HG03097 (cell line): ENCODE data around the gene RUNX3.

Source experiments
- ATAC-seq: cut with Tn5 transposase; IDR thresholded peaks from one replicate; pipeline ENCODE4 v1.9.1; 2021; ENCODE audit not compliant: unreplicated experiment, low FRiP score

RUNX3 gene

DNA sequence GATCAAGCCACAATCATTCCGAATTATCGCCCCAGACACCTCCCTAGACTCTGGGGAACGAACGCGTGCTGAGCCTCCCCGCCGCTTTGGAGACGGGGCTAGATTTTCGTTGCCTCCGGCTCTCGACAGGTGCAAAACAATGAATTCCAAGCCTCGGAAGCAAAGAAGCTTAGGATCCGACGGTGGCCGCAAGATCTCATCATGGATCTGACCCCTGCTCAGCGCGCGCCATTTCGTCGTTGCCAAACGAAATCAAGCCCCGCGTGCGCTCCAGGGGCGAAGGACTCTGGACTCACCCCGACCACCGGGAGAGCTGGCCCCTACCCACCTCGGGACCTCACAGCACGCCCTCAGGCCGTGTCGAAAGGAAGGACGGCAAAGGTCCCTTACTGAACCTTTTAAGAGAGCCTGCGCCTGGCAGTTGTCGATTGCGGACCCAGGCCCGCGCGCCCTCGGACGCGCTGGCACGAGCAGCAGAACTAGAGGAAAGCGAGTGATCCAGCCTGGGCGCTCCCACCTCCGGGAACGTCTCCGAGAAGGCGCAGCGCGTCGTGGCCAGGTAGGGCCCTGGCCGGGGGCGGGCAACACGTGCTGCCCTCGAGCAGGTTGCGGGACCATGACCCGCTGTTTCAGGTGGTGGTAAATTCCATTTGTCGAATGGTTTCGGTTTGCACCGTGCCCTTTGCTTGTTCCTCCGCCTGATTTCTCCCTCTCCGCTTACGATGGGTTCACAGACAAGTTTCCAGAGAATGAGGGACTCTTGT lies 1.6 kb upstream of the RUNX3 start:
- ATAC-seq = no peak

- no peak for ATAC-seq
Measured at GRCh38 chr1:24931146-24931467, 1.0 kb upstream of the RUNX3 start.

GRCh38 chr1:24929398-24930259 lies 447 bp downstream of the RUNX3 start:
- ATAC-seq = peak; percentile 14

DNA sequence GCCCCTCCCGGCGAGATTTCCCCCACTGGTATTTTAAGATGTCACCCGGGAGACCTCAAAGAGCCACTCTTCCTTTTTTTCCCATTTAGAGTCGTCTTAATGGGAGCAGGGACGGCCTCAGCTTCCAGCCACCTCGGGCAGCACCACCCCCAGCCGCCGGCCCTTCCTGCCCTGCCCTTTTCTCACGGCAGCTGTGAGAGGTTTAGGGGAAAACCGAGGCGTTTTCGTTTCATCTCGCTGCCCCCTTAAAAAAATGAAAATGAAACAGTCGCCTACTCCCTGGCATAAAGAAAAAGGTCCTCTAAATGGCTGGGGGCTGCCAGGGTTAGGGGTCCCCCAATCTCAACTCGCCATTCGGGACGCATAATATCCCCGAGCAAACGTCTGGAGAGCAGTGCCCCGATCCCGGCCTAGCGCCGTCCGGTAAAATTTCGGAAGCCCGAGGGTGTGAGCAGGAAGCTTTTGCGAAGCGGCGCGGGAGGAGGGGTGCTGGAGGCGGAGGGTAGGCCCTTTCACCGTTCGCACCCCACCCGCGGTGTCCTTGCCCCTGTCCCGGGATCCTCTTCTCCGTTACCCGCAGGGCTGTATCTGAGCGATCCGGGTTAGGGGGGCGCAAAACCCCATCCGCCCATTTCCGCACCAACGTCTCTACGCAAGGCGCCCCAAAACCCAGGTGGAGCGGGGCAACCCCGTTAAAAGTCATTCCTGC lies 1.2 kb downstream of the RUNX3 start:
- no peak for ATAC-seq

- no peak for ATAC-seq
Measured at GRCh38 chr1:24927988-24928688, 1.9 kb downstream of the RUNX3 start.

DNA sequence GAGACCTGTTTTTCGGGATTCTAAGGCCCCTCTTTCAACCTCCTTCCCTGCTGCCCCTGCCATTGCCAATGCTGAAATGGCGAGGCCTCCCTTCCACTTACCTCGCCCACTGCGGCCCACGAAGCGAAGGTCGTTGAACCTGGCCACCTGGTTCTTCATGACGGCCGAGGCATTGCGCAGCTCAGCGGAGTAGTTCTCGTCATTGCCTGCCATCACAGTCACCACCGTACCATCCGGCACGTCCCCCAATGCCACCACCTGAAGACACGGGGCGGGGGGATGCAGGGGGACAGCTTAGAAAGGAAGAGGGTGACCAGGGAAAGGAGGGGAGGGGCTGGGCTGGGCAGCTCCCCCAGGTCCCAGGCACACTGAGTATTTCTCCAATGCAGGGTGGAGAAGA lies 2.6 kb downstream of the RUNX3 start:
- no peak for ATAC-seq

DNA sequence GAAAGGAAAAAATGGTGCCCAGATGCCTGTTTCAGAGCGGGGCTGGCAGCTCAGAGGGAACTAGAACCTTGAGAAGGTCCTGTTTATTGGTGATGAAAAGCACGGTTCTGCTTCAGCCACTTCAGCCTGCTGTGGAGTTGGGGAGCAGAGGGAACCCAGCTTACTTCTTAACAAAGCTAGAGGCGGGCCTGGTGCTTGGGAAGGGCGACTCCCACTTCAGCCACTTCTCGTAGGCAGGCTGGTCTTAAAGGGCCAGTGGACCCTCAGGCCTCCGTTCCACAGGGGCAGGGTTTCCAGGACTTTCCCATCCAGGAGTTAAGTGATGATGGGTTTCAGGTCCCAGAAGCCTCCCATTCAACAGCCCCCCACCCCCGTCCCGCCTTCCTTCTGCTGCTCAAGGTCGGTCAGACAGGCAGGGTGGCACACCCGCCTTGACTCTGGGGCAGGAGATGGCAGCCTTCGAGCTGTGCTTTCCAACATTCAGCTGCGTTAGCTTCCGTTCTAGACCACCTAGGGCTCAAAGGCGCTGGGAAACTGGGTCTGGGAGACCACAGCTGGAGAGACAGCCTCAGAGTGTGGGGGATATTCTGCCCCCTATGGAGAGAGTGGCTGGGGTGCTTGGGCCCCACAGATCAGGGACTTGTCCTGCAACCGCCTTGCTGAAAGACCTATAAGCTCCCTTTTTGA lies 3.4 kb downstream of the RUNX3 start:
- ATAC-seq = no peak

DNA sequence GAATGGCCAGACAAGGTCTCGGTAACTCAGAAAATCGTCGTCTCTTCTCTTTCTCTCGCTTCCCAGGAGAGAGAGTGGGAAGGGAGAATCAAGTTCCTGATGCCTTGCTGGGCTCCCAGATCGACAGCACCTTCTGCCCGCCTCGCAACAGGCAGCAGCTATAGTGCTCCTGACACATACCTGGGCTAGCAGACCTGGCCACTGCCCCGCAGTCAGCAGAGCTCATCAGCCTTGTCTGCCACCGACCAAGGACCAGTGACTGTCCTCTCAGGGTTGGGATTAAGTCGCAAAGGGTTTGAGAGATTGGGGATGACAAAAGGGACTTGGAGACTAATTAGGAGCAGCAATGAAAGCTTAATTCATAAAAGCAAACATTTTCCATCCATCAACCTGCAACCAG lies 4.1 kb downstream of the RUNX3 start:
- ATAC-seq = no peak

DNA sequence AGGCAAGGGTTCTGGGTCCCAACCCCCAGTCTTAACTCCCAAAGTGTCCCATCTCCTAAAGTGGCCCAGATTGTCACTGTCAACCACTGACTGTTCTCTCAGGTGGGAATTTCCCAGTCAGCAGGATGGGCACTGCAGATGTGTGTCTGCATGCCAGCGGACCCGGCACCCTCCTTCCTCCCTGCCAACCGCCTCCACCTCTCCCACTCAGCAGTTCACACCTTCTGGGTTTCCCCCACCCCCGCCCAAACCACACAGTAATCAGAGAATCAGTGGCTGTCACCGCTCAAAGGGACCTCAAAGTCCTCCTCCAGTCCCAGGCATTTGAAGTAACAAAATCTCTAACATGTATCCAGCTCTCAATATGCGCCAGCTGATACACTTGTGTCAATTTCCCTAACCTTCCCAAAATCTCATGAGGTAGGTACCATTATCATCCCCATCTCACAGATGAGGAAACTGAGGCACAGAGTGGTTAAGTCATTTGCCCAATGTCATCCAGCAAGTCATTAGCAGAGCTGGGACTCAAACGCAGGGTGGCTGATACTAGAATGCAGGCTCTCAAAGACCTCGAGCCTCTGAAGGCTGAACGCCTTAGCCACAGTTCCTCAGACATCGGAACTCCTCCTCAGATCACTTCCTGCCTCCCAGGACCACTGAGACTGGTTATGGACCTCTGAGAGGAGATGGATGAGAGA lies 4.8 kb downstream of the RUNX3 start:
- no peak for ATAC-seq

DNA sequence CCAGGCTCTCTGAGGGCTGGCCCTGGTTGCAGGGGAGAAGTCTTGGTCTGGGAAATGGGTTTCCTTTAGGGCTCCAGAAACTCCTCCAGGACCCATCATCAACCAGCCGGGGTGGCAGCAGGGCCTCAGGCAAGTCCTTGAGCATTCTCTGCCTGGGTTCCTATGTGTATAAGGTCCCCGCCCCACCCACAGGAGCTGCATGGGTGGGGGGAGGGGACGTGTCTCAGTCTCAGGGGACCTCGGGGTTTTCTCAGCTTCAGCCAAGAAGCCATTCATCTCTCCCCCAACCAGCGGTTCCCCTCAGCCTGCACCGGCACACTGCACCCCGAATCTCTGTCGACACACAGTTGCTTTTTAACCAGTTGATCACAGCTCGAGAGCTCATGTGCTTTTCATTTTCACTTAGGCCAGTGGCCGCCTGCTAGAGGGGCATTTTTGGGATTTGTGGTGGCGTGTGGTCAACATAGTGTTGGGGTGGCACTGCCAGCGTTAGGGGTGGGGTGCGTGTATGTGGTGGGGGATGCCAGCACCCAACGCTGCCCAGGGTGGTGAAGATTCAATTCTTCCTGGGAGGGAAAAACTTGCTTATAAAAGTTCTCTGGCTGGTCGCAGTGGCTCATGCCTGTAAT lies 6.5 kb downstream of the RUNX3 start:
- no peak for ATAC-seq

DNA sequence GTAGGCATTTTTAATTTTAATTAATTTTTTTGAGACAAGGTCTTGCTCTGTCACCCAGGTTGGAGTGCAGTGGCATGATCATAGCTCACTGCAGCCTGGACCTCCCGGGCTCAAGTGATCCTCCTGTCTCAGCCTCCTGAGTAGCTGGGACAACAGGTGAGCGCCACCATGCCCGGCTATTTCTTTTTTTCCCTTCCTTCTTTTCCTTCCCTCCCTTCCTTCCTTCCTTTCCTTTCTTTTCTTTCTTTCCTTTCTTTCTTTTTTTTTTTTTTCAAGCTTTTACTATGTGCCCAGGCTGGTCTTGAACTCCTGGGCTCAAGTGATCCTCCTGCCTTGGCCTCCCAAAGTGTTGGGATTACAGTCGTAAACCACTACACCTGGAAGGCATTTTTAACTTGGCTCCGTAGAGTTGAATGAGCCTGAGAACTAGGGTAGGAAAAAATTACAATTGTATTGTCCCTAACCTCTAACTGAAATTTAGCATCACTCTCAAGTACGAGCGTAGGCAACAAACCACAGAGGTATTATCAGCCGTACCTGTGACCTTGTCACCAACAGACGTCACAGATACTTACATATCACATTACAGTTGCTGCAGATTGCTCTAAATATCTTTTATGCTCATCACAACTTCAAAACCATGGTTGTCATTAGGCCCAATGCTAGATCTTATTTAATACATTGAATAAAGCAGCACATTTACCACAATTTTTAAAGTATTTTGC lies 8.0 kb downstream of the RUNX3 start:
- no peak for ATAC-seq

DNA sequence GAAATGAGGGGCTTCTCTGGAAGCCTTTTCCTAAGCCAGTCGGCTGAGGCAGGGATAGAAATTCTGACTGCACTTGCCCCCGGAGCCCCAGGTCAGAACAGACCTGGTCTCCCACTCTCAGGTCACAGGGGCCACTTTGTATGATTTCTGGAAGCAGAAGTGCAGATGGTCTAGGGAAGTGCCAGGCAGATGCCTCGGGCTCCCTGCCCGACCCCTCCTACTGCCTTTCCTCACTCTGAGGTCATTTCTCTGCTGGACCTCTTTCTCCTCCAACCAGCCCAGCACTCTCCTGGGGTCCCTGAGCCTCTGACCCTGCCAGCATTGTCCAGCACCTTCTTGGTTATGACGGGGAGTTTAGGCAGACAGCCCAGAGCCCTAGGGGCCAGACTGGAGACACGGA lies 8.7 kb downstream of the RUNX3 start:
- ATAC-seq = no peak

DNA sequence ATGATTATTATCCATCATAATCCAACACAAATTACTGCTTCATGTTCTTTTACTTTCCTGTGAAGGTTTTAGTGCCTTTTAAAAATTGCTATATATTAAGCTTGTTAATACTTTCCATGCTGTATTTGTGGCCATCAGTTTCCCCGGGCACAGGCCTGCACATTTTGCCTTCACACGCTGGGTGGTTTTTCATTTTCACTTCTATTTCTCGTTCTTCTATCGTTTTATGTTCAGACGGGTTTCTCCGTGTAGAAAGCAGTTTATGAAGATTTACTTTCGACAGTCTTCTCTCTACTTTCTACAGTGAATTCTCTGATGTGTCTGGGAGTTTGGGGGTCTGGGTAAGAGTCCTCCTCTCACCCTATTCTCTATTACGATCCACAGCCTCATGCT lies 9.5 kb downstream of the RUNX3 start:
- ATAC-seq = no peak

GRCh38 chr1:24919791-24920532 lies 10.1 kb downstream of the RUNX3 start:
- ATAC-seq = no peak

DNA sequence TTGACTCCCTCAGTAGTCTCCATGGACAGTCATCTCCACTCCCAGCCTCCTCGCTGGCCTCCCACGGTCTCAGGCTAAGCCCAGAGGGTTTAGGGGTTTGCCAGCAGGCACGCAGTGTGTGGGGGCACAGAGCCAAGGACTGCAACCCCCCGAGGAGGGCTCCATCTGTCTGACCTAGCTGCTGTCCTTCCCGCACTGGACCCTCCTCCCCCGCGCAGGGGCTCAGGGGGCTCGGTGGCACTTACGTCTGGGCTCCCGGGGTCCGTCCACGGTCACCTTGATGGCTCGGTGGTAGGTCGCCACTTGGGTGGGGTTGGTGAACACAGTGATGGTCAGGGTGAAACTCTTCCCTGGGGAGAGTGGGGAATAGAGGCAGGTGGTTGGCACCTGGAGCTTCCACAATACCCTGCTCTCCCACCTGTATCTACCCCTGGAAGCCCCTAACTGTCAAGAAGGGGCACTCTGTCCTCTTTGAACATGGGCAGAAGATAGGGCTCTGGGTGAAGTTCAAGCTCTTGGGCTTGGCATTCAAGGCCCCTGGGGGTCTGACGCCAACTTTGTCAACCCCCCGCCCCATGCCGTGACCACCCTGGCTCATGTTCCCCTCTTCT lies 11.0 kb downstream of the RUNX3 start:
- no peak for ATAC-seq

GRCh38 chr1:24918370-24918769 lies 11.7 kb downstream of the RUNX3 start:
- ATAC-seq = no peak

GRCh38 chr1:24917327-24918074 lies 12.6 kb downstream of the RUNX3 start:
- no peak for ATAC-seq
